ENCODE results near the gene SLC35F3. TPM values are rescaled to one million over a fixed set of nuclear protein-coding genes. Genes with fewer than 3 reads are reported as not detected.

SLC35F3 gene
- total and polyA plus RNA-seq, 2 experiments from 2014 or later, result 0.80 to 1.3 TPM

DNA sequence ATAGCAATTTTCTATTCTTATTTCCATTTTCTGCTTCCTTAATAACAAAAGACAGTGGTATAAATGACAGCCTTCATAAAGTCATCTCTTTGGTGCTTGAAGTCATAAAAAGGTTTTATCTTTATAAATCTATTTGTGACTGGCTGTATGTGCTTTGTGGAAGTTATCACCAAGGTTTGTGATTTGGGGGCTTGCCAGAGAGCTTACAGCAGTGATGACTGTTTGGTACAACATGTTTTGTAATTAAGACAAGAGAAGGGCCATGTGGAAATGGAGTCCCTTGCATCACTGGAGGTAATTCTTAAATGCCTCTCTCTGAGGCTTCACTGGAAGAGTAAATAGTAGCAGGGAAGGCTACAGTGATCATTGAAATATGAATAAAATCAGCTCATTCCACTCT, 2.7 kb downstream of the SLC35F3 start:
- no peak for DNase-seq (ENCODE audit: low spot score)
- Histone ChIP-seq H3K36me3 (replicated peaks; ENCODE audit: insufficient read depth, low read depth) (no peaks in the 10 kb centered on the region), H3K4me1 (ENCODE audit: insufficient read depth) (no peaks in the 10 kb centered on the region), H3K27ac (no peak overlapping the region), H3K79me2 (no peaks in the 10 kb centered on the region), H3K9me3 (ENCODE audit: low read depth) (no peaks in the 10 kb centered on the region), H3K9me2 (replicated peaks; ENCODE audit: insufficient read depth) (no peaks in the 10 kb centered on the region), H3K27me3 (peaks cover 60% of the 10 kb centered on the region), H3K4me2 (no peak overlapping the region), H4K20me1 (ENCODE audit: insufficient read depth, poor library complexity, severe bottlenecking) (no peaks in the 10 kb centered on the region), H2AFZ (no peak overlapping the region), H3K4me3 (no peak overlapping the region)
- TF ChIP-seq, protein P1, sequence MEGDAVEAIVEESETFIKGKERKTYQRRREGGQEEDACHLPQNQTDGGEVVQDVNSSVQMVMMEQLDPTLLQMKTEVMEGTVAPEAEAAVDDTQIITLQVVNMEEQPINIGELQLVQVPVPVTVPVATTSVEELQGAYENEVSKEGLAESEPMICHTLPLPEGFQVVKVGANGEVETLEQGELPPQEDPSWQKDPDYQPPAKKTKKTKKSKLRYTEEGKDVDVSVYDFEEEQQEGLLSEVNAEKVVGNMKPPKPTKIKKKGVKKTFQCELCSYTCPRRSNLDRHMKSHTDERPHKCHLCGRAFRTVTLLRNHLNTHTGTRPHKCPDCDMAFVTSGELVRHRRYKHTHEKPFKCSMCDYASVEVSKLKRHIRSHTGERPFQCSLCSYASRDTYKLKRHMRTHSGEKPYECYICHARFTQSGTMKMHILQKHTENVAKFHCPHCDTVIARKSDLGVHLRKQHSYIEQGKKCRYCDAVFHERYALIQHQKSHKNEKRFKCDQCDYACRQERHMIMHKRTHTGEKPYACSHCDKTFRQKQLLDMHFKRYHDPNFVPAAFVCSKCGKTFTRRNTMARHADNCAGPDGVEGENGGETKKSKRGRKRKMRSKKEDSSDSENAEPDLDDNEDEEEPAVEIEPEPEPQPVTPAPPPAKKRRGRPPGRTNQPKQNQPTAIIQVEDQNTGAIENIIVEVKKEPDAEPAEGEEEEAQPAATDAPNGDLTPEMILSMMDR (IDR thresholded peaks at IDR 0.05; ENCODE audit: poor library complexity), result no peak
- TF ChIP-seq EZH2 (IDR thresholded peaks at IDR 0.05; ENCODE audit: borderline replicate concordance) (no peak), EZH2phosphoT487 (IDR thresholded peaks at IDR 0.05; ENCODE audit: low read depth, severe bottlenecking, unreplicated experiment) (no peak)

DNA sequence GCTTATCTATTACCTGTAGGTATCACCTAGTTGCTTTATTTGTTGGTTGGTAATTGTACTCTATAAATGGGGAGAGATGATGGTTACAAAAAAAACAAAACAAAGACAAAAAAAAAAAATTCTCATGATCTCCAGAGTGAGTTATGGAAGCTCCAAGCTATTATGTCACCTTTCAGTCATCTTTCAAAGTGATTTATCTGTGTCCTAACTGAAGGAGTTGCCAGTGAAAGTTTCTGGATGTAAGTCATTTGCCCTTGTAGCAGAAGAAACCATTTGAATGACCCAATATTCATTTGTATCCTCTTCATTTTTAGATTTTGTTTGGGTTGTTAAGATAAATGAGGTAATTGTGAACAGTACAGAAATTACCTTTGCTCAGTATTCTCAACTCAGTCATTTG, 3.6 kb downstream of the SLC35F3 start:
- H3K27ac ChIP-seq, result no peak overlapping the region
- DNase-seq (ENCODE audit: low spot score), result no peak
- H3K4me2 ChIP-seq, result no peak overlapping the region
- H3K79me2 ChIP-seq, result no peaks in the 10 kb centered on the region
- H3K4me1 ChIP-seq (ENCODE audit: insufficient read depth), result no peaks in the 10 kb centered on the region
- H2AFZ ChIP-seq, result no peak overlapping the region
- H3K9me3 ChIP-seq (ENCODE audit: low read depth), result no peaks in the 10 kb centered on the region
- H4K20me1 ChIP-seq (ENCODE audit: insufficient read depth, poor library complexity, severe bottlenecking), result no peaks in the 10 kb centered on the region
- no peaks in the 10 kb centered on the region for H3K9me2 ChIP-seq (replicated peaks; ENCODE audit: insufficient read depth)
- H3K36me3 ChIP-seq (replicated peaks; ENCODE audit: insufficient read depth, low read depth), result no peaks in the 10 kb centered on the region
- peaks cover 51% of the 10 kb centered on the region for H3K27me3 ChIP-seq
- no peak overlapping the region for H3K4me3 ChIP-seq
- TF ChIP-seq, protein P1 (IDR thresholded peaks at IDR 0.05; ENCODE audit: poor library complexity), result no peak
- TF ChIP-seq EZH2 (IDR thresholded peaks at IDR 0.05; ENCODE audit: borderline replicate concordance) (no peak), EZH2phosphoT487 (IDR thresholded peaks at IDR 0.05; ENCODE audit: low read depth, severe bottlenecking, unreplicated experiment) (no peak)

GRCh38 chr1:233909195-233909594, 4.7 kb downstream of the SLC35F3 start:
- Histone ChIP-seq H3K4me1 (ENCODE audit: insufficient read depth) (no peaks in the 10 kb centered on the region), H3K4me2 (no peak overlapping the region), H3K4me3 (no peak overlapping the region), H3K36me3 (replicated peaks; ENCODE audit: insufficient read depth, low read depth) (no peaks in the 10 kb centered on the region), H3K27me3 (peaks cover 40% of the 10 kb centered on the region), H4K20me1 (ENCODE audit: insufficient read depth, poor library complexity, severe bottlenecking) (no peaks in the 10 kb centered on the region), H3K9me2 (replicated peaks; ENCODE audit: insufficient read depth) (no peaks in the 10 kb centered on the region), H2AFZ (no peak overlapping the region), H3K79me2 (no peaks in the 10 kb centered on the region), H3K9me3 (ENCODE audit: low read depth) (no peaks in the 10 kb centered on the region), H3K27ac (no peak overlapping the region)
- 72% methylated on average over 1 of the region's 1 CpG for WGBS (ENCODE audit: low lambda C conversion rate, missing lambda C conversion rate)
- TF ChIP-seq EZH2phosphoT487 (IDR thresholded peaks at IDR 0.05; ENCODE audit: low read depth, severe bottlenecking, unreplicated experiment) (no peak), EZH2 (IDR thresholded peaks at IDR 0.05; ENCODE audit: borderline replicate concordance) (no peak)
- TF ChIP-seq, protein P1 (IDR thresholded peaks at IDR 0.05; ENCODE audit: poor library complexity), result no peak
- no peak for DNase-seq (ENCODE audit: low spot score)

DNA sequence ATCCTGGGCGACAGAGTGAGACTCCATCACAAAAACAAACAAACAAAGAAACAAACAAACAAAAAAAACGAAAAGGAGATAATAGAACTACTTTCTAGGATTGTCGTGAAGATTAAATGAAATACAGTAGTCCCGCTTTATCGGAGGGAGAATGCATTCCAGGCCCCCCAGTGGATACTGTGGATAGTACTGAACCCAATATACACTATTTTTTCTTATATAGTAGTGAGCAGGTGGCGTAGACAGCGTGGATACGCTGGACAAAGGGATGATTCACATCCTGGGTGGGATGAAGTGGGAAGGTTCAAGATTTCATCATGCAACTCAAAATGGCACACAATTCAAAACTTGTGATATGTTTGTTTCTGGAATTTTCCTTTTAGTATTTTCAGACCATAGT, 8.0 kb downstream of the SLC35F3 start:
- Histone ChIP-seq H3K4me3 (no peak overlapping the region), H3K9me3 (ENCODE audit: low read depth) (no peaks in the 10 kb centered on the region), H2AFZ (no peak overlapping the region), H4K20me1 (ENCODE audit: insufficient read depth, poor library complexity, severe bottlenecking) (no peaks in the 10 kb centered on the region), H3K9me2 (replicated peaks; ENCODE audit: insufficient read depth) (no peaks in the 10 kb centered on the region), H3K79me2 (no peaks in the 10 kb centered on the region), H3K27me3 (peaks cover 12% of the 10 kb centered on the region), H3K4me1 (ENCODE audit: insufficient read depth) (no peaks in the 10 kb centered on the region), H3K27ac (no peak overlapping the region), H3K36me3 (replicated peaks; ENCODE audit: insufficient read depth, low read depth) (no peaks in the 10 kb centered on the region), H3K4me2 (no peak overlapping the region)
- WGBS (ENCODE audit: low lambda C conversion rate, missing lambda C conversion rate), result 86% methylated on average over 8 of the region's 8 CpGs
- TF ChIP-seq EZH2phosphoT487 (IDR thresholded peaks at IDR 0.05; ENCODE audit: low read depth, severe bottlenecking, unreplicated experiment) (no peak), EZH2 (IDR thresholded peaks at IDR 0.05; ENCODE audit: borderline replicate concordance) (no peak)
- TF ChIP-seq, protein P1 (IDR thresholded peaks at IDR 0.05; ENCODE audit: poor library complexity), result no peak
- no peak for DNase-seq (ENCODE audit: low spot score)
